ENCODE results near the gene ERG28. TPM values are rescaled to one million over a fixed set of nuclear protein-coding genes. Genes with fewer than 3 reads are reported as not detected.
A peak's percentile ranks its signal among the peaks of the same experiment; 100 is the strongest.

Gene ERG28
- total and polyA plus RNA-seq, 2 of the 13 experiments (the other 11 are each of a cell fraction or from before 2014, with no cell fraction given), result 27.3 to 32.3 TPM

GRCh38 chr14:75660630-75661498, at the start of gene ERG28, which contains the start of gene TTLL5 (continued):
- TF ChIP-seq SCMH1 (CRISPR knock-in tag; IDR thresholded peaks at IDR 0.05; ENCODE audit: borderline replicate concordance) (no peak), ZNF235 (CRISPR knock-in tag; IDR thresholded peaks at IDR 0.05; ENCODE audit: borderline replicate concordance) (peak; percentile 78; the same call in 1 of the 2 replicates), ARNT2 (CRISPR knock-in tag; IDR thresholded peaks at IDR 0.05; ENCODE audit: low read depth) (0 out of 2 replicates have a peak, but pooled peaks have one; percentile 43), ZFYVE20 (CRISPR knock-in tag; IDR thresholded peaks at IDR 0.05; ENCODE audit: borderline replicate concordance, low read depth) (no peak), ZNF33B (CRISPR knock-in tag; IDR thresholded peaks at IDR 0.05) (0 out of 2 replicates have a peak, but pooled peaks have one; percentile 75), ZNF614 (CRISPR knock-in tag; IDR thresholded peaks at IDR 0.05; ENCODE audit: borderline replicate concordance) (peak; percentile 43; the same call in 1 of the 2 replicates), NFAT5 (CRISPR knock-in tag; IDR thresholded peaks at IDR 0.05) (no peak), EP300 (IDR thresholded peaks at IDR 0.05; ENCODE audit: low read depth in 2 of 2, low read length in 2 of 2) (no peak), EP300 (CRISPR knock-in tag; IDR thresholded peaks at IDR 0.05; ENCODE audit: borderline replicate concordance) (no peak), IRX3 (CRISPR knock-in tag; IDR thresholded peaks at IDR 0.05; ENCODE audit: borderline replicate concordance, low read depth) (no peak), ZNF768 (CRISPR knock-in tag; IDR thresholded peaks at IDR 0.05) (peak; percentile 24), HOXD1 (CRISPR knock-in tag; IDR thresholded peaks at IDR 0.05) (0 out of 2 replicates have a peak, but pooled peaks have one; percentile 33), ZNF737 (CRISPR knock-in tag; IDR thresholded peaks at IDR 0.05; ENCODE audit: borderline replicate concordance) (no peak), MEIS2 (CRISPR knock-in tag; IDR thresholded peaks at IDR 0.05) (no peak), ZFAT (CRISPR knock-in tag; conservative IDR thresholded peaks at IDR 0.05) (no peak), ZNF552 (CRISPR knock-in tag; IDR thresholded peaks at IDR 0.05; ENCODE audit: borderline replicate concordance) (no peak), ZNF777 (CRISPR knock-in tag; IDR thresholded peaks at IDR 0.05) (peak; percentile 57; the same call in 1 of the 2 replicates), ZFP62 (CRISPR knock-in tag; IDR thresholded peaks at IDR 0.05) (no peak), MEIS1 (CRISPR knock-in tag; IDR thresholded peaks at IDR 0.05; ENCODE audit: borderline replicate concordance) (no peak)
- TF ChIP-seq, protein P1, sequence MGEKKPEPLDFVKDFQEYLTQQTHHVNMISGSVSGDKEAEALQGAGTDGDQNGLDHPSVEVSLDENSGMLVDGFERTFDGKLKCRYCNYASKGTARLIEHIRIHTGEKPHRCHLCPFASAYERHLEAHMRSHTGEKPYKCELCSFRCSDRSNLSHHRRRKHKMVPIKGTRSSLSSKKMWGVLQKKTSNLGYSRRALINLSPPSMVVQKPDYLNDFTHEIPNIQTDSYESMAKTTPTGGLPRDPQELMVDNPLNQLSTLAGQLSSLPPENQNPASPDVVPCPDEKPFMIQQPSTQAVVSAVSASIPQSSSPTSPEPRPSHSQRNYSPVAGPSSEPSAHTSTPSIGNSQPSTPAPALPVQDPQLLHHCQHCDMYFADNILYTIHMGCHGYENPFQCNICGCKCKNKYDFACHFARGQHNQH (CRISPR knock-in tag; IDR thresholded peaks at IDR 0.05), result peak; percentile 41; the same call in 1 of the 2 replicates
- TF ChIP-seq, protein P2, sequence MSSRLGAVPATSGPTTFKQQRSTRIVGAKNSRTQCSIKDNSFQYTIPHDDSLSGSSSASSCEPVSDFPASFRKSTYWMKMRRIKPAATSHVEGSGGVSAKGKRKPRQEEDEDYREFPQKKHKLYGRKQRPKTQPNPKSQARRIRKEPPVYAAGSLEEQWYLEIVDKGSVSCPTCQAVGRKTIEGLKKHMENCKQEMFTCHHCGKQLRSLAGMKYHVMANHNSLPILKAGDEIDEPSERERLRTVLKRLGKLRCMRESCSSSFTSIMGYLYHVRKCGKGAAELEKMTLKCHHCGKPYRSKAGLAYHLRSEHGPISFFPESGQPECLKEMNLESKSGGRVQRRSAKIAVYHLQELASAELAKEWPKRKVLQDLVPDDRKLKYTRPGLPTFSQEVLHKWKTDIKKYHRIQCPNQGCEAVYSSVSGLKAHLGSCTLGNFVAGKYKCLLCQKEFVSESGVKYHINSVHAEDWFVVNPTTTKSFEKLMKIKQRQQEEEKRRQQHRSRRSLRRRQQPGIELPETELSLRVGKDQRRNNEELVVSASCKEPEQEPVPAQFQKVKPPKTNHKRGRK (CRISPR knock-in tag; IDR thresholded peaks at IDR 0.05), result no peak

All from HepG2 (cell line).